Ovary (tissue), 3 donors: Measurements from ENCODE around the gene CRISPLD2.

Experiments
- CTCF ChIP-seq, 3 donors: fragments of 450-650 bp in 2 of 3; fragments of 200-600 bp in 1 of 3; IDR thresholded peaks; one replicate each; pipeline versions ENCODE4 v1.5.1 to v1.8.0; 2016 to 2022; ENCODE audit warnings: antibody characterized with exemption in 3 of 3, mild to moderate bottlenecking in 1 of 3
- POLR2A ChIP-seq: fragments of 450-650 bp; IDR thresholded peaks from one replicate; pipeline ENCODE4 v1.6.1; 2017; ENCODE audit warnings: antibody characterized with exemption, mild to moderate bottlenecking, moderate library complexity
- donor health status: DM: no; HTN: no; CAD: no.

GRCh38 chr16:84937196-84938005 is 117.6 kb downstream of the CRISPLD2 start:
- no peak for TF ChIP-seq POLR2A
- TF ChIP-seq CTCF (IDR thresholded peaks at IDR 0.05): no peak
